K562 (cell line): ENCODE results near the gene UQCC2. TPM values are rescaled to one million over a fixed set of nuclear protein-coding genes. Genes with fewer than 3 reads are reported as not detected.

Experiments used
- CHD1 ChIP-seq: fragments of 200-600 bp; sonication (generic); IDR thresholded peaks from one replicate; pipeline ENCODE4 v1.6.1; 2012; ENCODE audit warnings: mild to moderate bottlenecking, moderate library complexity, low read length, inconsistent platforms
- CREBBP ChIP-seq: IDR thresholded peaks from one replicate; pipeline ENCODE4 v1.6.1; 2012; ENCODE audit warnings: low read depth, mild to moderate bottlenecking, control low read depth, inconsistent platforms, low read length
- ETV6 ChIP-seq, 3 experiments: fragments of 150-350 bp in 1 of 3; sonication (generic) in 1 of 3; formaldehyde crosslinking in 1 of 3; IDR thresholded peaks; 2 replicates each; pipeline versions ENCODE4 v1.6.1 to v1.8.0; 2014 to 2022; ENCODE audit warnings: borderline replicate concordance in 2 of 3, low read depth in 2 of 3, antibody characterized with exemption in 1 of 3, low read length in 1 of 3, mild to moderate bottlenecking in 1 of 3, missing genetic modification reagents in 1 of 3
- HDAC2 ChIP-seq: fragments of 450-650 bp; IDR thresholded peaks from 2 replicates; pipeline ENCODE4 v1.6.1; 2016; ENCODE audit warnings: mild to moderate bottlenecking
- KLF1 ChIP-seq: fragments of 450-650 bp; IDR thresholded peaks from 2 replicates; pipeline ENCODE4 v1.6.1; 2016; ENCODE audit warnings: missing genetic modification characterization, missing compliant biosample characterization
- KLF10 ChIP-seq: fragments of 250-450 bp; sonication (Bioruptor Pico); IDR thresholded peaks from 2 replicates; pipeline ENCODE4 v1.6.1; 2021; ENCODE audit warnings: matching md5 sums
- KLF6 ChIP-seq: fragments of 250-450 bp; sonication (Bioruptor Pico); IDR thresholded peaks from 2 replicates; pipeline ENCODE4 v1.4.0; 2020; ENCODE audit warnings: mild to moderate bottlenecking, moderate library complexity, borderline replicate concordance
- NBN ChIP-seq: fragments of 450-650 bp; IDR thresholded peaks from 2 replicates; pipeline ENCODE4 v1.6.1; 2016; ENCODE audit warnings: low read depth, mild to moderate bottlenecking
- NFATC3 ChIP-seq: fragments of 450-650 bp; IDR thresholded peaks from 2 replicates; pipeline ENCODE4 v1.6.1; 2017; ENCODE audit warnings: mild to moderate bottlenecking
- NONO ChIP-seq, 2 experiments: fragments of 200-400 bp in 1 of 2; fragments of 450-650 bp in 1 of 2; formaldehyde crosslinking in 1 of 2; IDR thresholded peaks; 2 replicates each; pipeline ENCODE4 v1.6.1; 2017; ENCODE audit warnings: low read depth in 2 of 2, mild to moderate bottlenecking in 2 of 2, moderate library complexity in 2 of 2, low read length in 1 of 2
- RBBP5 ChIP-seq: fragments of 200-600 bp; sonication (generic); IDR thresholded peaks from 2 replicates; pipeline ENCODE4 v1.6.1; 2012; ENCODE audit warnings: borderline replicate concordance, mild to moderate bottlenecking, low read length, control low read depth, inconsistent platforms; ENCODE audit not compliant: insufficient read depth, poor library complexity, severe bottlenecking
- SAP30 ChIP-seq: fragments of 200-600 bp; sonication (generic); IDR thresholded peaks from 2 replicates; pipeline ENCODE4 v1.6.1; 2012; ENCODE audit warnings: borderline replicate concordance, low read depth, mild to moderate bottlenecking, moderate library complexity, low read length, control low read depth, inconsistent platforms; ENCODE audit not compliant: insufficient read depth, poor library complexity, severe bottlenecking
- SIN3B ChIP-seq: fragments of 450-650 bp; IDR thresholded peaks from 2 replicates; pipeline ENCODE4 v1.6.1; 2017; ENCODE audit warnings: low read depth, mild to moderate bottlenecking, moderate library complexity
- SIRT6 ChIP-seq: IDR thresholded peaks from one replicate; pipeline ENCODE4 v1.6.1; 2012; ENCODE audit warnings: low read depth, mild to moderate bottlenecking, control low read depth, inconsistent platforms, low read length, moderate library complexity
- SRSF1 ChIP-seq: fragments of 200-400 bp; formaldehyde crosslinking; IDR thresholded peaks from 2 replicates; pipeline ENCODE4 v1.6.1; 2017; ENCODE audit warnings: mild to moderate bottlenecking, low read depth, low read length, moderate library complexity
- TARDBP ChIP-seq: fragments of 450-650 bp; IDR thresholded peaks from 2 replicates; pipeline ENCODE4 v1.6.1; 2016
- TCF3 ChIP-seq: sonication (generic); formaldehyde crosslinking; IDR thresholded peaks from 2 replicates; pipeline ENCODE4 v1.4.0; 2020; ENCODE audit warnings: mild to moderate bottlenecking, missing genetic modification reagents
- TCF7 ChIP-seq: sonication (generic); IDR thresholded peaks from 2 replicates; pipeline ENCODE4 v1.6.1; 2016; ENCODE audit warnings: antibody characterized with exemption, borderline replicate concordance
- TGIF2 ChIP-seq: sonication (generic); formaldehyde crosslinking; IDR thresholded peaks from 2 replicates; pipeline ENCODE4 v1.8.1; 2022; ENCODE audit warnings: mild to moderate bottlenecking, missing genetic modification reagents, moderate library complexity
- ZNF253 ChIP-seq: fragments of 250-450 bp; sonication (Bioruptor Pico); conservative IDR thresholded peaks from 2 replicates; pipeline ENCODE4 v1.6.1; 2021; ENCODE audit warnings: mild to moderate bottlenecking
- ZNF778 ChIP-seq: fragments of 450-650 bp; formaldehyde crosslinking; IDR thresholded peaks from 2 replicates; pipeline ENCODE4 v1.4.0; 2020; ENCODE audit warnings: mild to moderate bottlenecking, moderate library complexity
- polyA plus RNA-seq, 8 experiments: library from polyadenylated mRNA; depleted of rRNA in 4 of 8; stranded (reverse) in 5 of 8; unstranded in 3 of 8; fragments of >200 nt; fragmentation: Nextera tagmentation in 2 of 8; fragmentation: Illumina TruSeq in 1 of 8; extraction: Ambion mirVana in 2 of 8; extraction: Trizol in 1 of 8; gene quantifications; 2 replicates each; pipeline versions ENCODE4 v1.2.1 to v1.2.3, GENCODE V29; 2011 to 2014; ENCODE audit warnings: inconsistent platforms in 1 of 8, missing spikeins in 1 of 8
- total RNA-seq, 7 experiments: library from RNA; depleted of rRNA in 6 of 7; stranded (reverse); fragments of >200 nt in 6 of 7; fragmentation: Illumina TruSeq in 2 of 7; extraction: Trizol in 2 of 7; gene quantifications; 2 replicates each; pipeline versions ENCODE4 v1.2.1 to v1.2.3, GENCODE V29; 2011 to 2021; ENCODE audit warnings: low replicate concordance in 1 of 7
- TF ChIP-seq, protein P1 (sequence below): sonication (generic); formaldehyde crosslinking; IDR thresholded peaks from 2 replicates; pipeline ENCODE4 v1.8.0; 2022; ENCODE audit warnings: missing genetic modification reagents, mild to moderate bottlenecking, moderate library complexity, borderline replicate concordance
- TF ChIP-seq, protein P2 (sequence below): fragments of 450-650 bp; IDR thresholded peaks from 2 replicates; pipeline ENCODE4 v1.6.1; 2018; ENCODE audit not compliant: partially characterized antibody

UQCC2 gene
- total and polyA plus RNA-seq, 9 of the 15 experiments (the other 6 are each of a cell fraction or from before 2014, with no cell fraction given) = 58.5 to 927 (median 158) TPM

- TF ChIP-seq SRSF1 (0 out of 2 replicates have a peak, but pooled peaks have one; percentile 44), SIN3B (peak; percentile 84), ZNF253 (CRISPR knock-in tag) (no peak), SIRT6 (no peak), SAP30 (peak; percentile 94), NBN (no peak), ETV6 (IDR thresholded peaks at IDR 0.05; ENCODE audit: borderline replicate concordance in 1 of 2, low read depth in 2 of 2, low read length in 1 of 2) (peak in 1 of 2 experiments; percentile 28; a peak in 1 of 4 replicates), ETV6 (CRISPR knock-in tag; IDR thresholded peaks at IDR 0.05; ENCODE audit: borderline replicate concordance) (peak; percentile 66; the same call in 1 of the 2 replicates), HDAC2 (peak; percentile 67), NONO (IDR thresholded peaks at IDR 0.05; ENCODE audit: low read depth in 2 of 2, low read length in 1 of 2) (peak in 1 of 2 experiments; percentile 73; a peak in 1 of 4 replicates), RBBP5 (peak; percentile 93), NFATC3 (no peak), KLF6 (CRISPR knock-in tag) (no peak; the same call in 1 of the 2 replicates), KLF1 (tag) (no peak), KLF10 (CRISPR knock-in tag) (no peak), TGIF2 (CRISPR knock-in tag) (no peak), ZNF778 (no peak), CREBBP (no peak), TCF7 (0 out of 2 replicates have a peak, but pooled peaks have one; percentile 67), CHD1 (no peak), TARDBP (no peak), TCF3 (CRISPR knock-in tag) (no peak)
- TF ChIP-seq, protein P1, sequence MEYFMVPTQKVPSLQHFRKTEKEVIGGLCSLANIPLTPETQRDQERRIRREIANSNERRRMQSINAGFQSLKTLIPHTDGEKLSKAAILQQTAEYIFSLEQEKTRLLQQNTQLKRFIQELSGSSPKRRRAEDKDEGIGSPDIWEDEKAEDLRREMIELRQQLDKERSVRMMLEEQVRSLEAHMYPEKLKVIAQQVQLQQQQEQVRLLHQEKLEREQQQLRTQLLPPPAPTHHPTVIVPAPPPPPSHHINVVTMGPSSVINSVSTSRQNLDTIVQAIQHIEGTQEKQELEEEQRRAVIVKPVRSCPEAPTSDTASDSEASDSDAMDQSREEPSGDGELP (CRISPR knock-in tag) = peak; percentile 90
- TF ChIP-seq, protein P2, sequence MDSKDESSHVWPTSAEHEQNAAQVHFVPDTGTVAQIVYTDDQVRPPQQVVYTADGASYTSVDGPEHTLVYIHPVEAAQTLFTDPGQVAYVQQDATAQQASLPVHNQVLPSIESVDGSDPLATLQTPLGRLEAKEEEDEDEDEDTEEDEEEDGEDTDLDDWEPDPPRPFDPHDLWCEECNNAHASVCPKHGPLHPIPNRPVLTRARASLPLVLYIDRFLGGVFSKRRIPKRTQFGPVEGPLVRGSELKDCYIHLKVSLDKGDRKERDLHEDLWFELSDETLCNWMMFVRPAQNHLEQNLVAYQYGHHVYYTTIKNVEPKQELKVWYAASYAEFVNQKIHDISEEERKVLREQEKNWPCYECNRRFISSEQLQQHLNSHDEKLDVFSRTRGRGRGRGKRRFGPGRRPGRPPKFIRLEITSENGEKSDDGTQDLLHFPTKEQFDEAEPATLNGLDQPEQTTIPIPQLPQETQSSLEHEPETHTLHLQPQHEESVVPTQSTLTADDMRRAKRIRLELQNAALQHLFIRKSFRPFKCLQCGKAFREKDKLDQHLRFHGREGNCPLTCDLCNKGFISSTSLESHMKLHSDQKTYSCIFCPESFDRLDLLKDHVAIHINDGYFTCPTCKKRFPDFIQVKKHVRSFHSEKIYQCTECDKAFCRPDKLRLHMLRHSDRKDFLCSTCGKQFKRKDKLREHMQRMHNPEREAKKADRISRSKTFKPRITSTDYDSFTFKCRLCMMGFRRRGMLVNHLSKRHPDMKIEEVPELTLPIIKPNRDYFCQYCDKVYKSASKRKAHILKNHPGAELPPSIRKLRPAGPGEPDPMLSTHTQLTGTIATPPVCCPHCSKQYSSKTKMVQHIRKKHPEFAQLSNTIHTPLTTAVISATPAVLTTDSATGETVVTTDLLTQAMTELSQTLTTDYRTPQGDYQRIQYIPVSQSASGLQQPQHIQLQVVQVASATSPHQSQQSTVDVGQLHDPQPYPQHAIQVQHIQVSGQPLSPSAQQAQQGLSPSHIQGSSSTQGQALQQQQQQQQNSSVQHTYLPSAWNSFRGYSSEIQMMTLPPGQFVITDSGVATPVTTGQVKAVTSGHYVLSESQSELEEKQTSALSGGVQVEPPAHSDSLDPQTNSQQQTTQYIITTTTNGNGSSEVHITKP = peak; percentile 84
These were observed at the start of gene UQCC2 (continued) for GRCh38 chr6:33711140-33712129.
